Femur (tissue), 1 donor: ENCODE results near the gene PFKP.

Source experiments
- DNase-seq: peaks from one replicate; pipeline ENCODE4 v3.0.0-alpha.2; 2017

PFKP gene

GRCh38 chr10:3071405-3072198 is 4.3 kb downstream of the PFKP start:
- DNase-seq, result no peak

GRCh38 chr10:3072641-3073360 is 5.5 kb downstream of the PFKP start:
- DNase-seq, result no peak

- no peak for DNase-seq
Observed at GRCh38 chr10:3074145-3074665, 6.9 kb downstream of the PFKP start.

GRCh38 chr10:3074985-3075600 is 7.7 kb downstream of the PFKP start:
- DNase-seq, result no peak

GRCh38 chr10:3076138-3076537 is 8.8 kb downstream of the PFKP start:
- no peak for DNase-seq

GRCh38 chr10:3077509-3077908 is 10.2 kb downstream of the PFKP start:
- DNase-seq, result no peak

GRCh38 chr10:3077940-3078630 is 10.7 kb downstream of the PFKP start:
- DNase-seq, result no peak

- DNase-seq, result no peak
Observed at GRCh38 chr10:3081383-3081981, 14.1 kb downstream of the PFKP start.

- no peak for DNase-seq
Observed at GRCh38 chr10:3082290-3082689, 14.9 kb downstream of the PFKP start.

- no peak for DNase-seq
Observed at GRCh38 chr10:3085785-3086567, 18.6 kb downstream of the PFKP start.

- no peak for DNase-seq
Observed at GRCh38 chr10:3090388-3090787, 23.0 kb downstream of the PFKP start.

- DNase-seq, result peak; percentile 75
Observed at GRCh38 chr10:3090914-3091787, 23.8 kb downstream of the PFKP start.

GRCh38 chr10:3091921-3092320 is 24.6 kb downstream of the PFKP start:
- DNase-seq, result no peak

- no peak for DNase-seq
Observed at GRCh38 chr10:3093996-3094395, 26.6 kb downstream of the PFKP start.

GRCh38 chr10:3094609-3095036 is 27.3 kb downstream of the PFKP start:
- no peak for DNase-seq

- DNase-seq, result no peak
Observed at GRCh38 chr10:3095373-3096139, 28.2 kb downstream of the PFKP start.

GRCh38 chr10:3096149-3096548 is 28.8 kb downstream of the PFKP start:
- DNase-seq, result no peak

- no peak for DNase-seq
Observed at GRCh38 chr10:3097160-3097559, 29.8 kb downstream of the PFKP start.

GRCh38 chr10:3098689-3099088 is 31.3 kb downstream of the PFKP start:
- no peak for DNase-seq
